SK-N-MC (cell line): Measurements from ENCODE around the gene GAREM2.

Experiments
- EZH2 ChIP-seq: fragments of 200-600 bp; sonication (generic); IDR thresholded peaks from one replicate; pipeline ENCODE4 v1.6.1; 2017; ENCODE audit warnings: antibody characterized with exemption
- POLR2AphosphoS5 ChIP-seq: IDR thresholded peaks from 2 replicates; pipeline ENCODE4 v1.6.1; 2012; ENCODE audit warnings: mild to moderate bottlenecking, low read depth, low read length, borderline replicate concordance

DNA sequence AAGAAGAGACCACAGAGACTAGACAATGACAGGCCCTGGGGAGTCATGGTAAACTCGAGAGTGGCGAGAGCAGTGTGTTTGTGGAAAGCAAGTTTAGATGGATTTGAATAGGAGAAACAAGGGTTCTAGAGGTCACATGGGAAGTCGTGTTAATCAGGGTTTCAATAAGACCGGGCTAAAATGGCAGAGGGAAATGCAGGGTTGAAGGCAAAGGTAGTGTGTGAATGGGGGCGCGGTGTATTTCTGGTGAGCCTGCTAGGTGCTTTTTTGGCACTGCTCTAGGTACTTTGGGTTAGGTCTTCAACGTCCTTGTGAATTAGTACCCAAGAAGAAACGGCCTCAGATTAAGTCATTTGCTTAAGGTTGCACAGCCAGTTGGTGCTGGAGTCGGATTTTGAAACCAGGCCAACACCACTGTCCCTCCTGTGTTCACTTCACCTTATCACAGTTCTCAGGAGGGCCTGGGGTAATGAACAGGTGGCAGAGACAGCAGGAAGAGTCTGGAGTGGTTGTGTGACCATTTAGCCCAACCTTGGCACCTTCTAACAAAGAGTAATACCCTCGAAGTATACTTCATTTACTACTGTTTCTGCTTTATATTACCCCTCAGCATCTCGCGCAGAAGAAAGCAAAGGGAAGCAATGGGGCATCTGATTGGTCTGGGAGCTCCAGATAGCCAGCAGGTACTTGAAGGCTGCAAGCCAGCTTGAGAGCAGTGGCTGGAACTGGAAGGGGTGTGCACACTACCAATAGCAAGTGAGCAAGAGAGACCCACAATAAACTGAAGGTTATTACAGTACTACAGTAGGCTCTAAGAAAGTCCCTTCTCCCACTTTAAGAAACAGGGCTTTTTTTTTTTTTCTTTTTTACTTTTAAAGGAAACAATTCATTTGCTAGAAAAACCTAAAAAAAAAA, 33.4 kb upstream of the GAREM2 start:
- TF ChIP-seq POLR2AphosphoS5 (no peak), EZH2 (no peak)
